CD14-positive monocyte (primary cell): ENCODE results near the gene TSHZ2. TPM values are rescaled to one million over a fixed set of nuclear protein-coding genes. Genes with fewer than 3 reads are reported as not detected.

Experiments used
- DNase-seq, 3 donors: peaks; one replicate each; pipeline ENCODE4 v3.0.0-alpha.2; 2011 to 2022
- H2AFZ ChIP-seq: 2 replicates; pipeline ENCODE4 v1.6.0; 2012; ENCODE audit warnings: mild to moderate bottlenecking, low read depth, low read length, inconsistent platforms; ENCODE audit not compliant: insufficient read depth, poor library complexity, severe bottlenecking
- H3K27ac ChIP-seq, 2 donors: 1 replicate in 1 of 2; 2 replicates in 1 of 2; pipeline ENCODE4 v1.5.1; 2012 to 2013; ENCODE audit warnings: low read length in 2 of 2, control low read depth in 1 of 2, inconsistent platforms in 1 of 2, low read depth in 1 of 2, mild to moderate bottlenecking in 1 of 2
- H3K27me3 ChIP-seq, 2 donors: one replicate each; pipeline versions ENCODE4 v1.6.0 to v1.6.1; 2011 to 2013; ENCODE audit warnings: low read length in 2 of 2; ENCODE audit not compliant: control insufficient read depth in 2 of 2, insufficient read depth in 2 of 2
- H3K36me3 ChIP-seq, 2 donors: replicated peaks in 1 of 2; 1 replicate in 1 of 2; 2 replicates in 1 of 2; pipeline versions ENCODE4 v1.5.1 to v1.6.1; 2012 to 2013; ENCODE audit warnings: low read length in 2 of 2, control low read depth in 1 of 2, inconsistent platforms in 1 of 2, mild to moderate bottlenecking in 1 of 2; ENCODE audit not compliant: insufficient read depth in 2 of 2, control insufficient read depth in 1 of 2
- H3K4me1 ChIP-seq, 2 donors: 1 replicate in 1 of 2; 2 replicates in 1 of 2; pipeline versions ENCODE4 v1.5.1 to v1.6.1; 2012 to 2013; ENCODE audit warnings: low read length in 2 of 2, control low read depth in 1 of 2, inconsistent platforms in 1 of 2, mild to moderate bottlenecking in 1 of 2, moderate library complexity in 1 of 2; ENCODE audit not compliant: insufficient read depth in 2 of 2, control insufficient read depth in 1 of 2
- H3K4me2 ChIP-seq: replicated peaks from 2 replicates; pipeline ENCODE3; 2012; ENCODE audit warnings: low read length, moderate library complexity, mild to moderate bottlenecking; ENCODE audit not compliant: poor library complexity, severe bottlenecking; ENCODE audit errors: extremely low read depth
- H3K4me3 ChIP-seq, 3 experiments: fragments of 200-600 bp in 1 of 3; sonication (generic) in 1 of 3; replicated peaks in 1 of 3; 1 replicate in 2 of 3; 2 replicates in 1 of 3; pipeline ENCODE4 v1.5.1; 2011 to 2013; ENCODE audit warnings: low read length in 3 of 3, mild to moderate bottlenecking in 3 of 3, control low read depth in 2 of 3, low read depth in 2 of 3, inconsistent platforms in 1 of 3, moderate library complexity in 1 of 3
- H3K79me2 ChIP-seq: 2 replicates; pipeline ENCODE4 v1.6.0; 2012; ENCODE audit warnings: mild to moderate bottlenecking, control low read depth, inconsistent platforms, low read length, moderate library complexity; ENCODE audit not compliant: insufficient read depth
- H3K9ac ChIP-seq: 2 replicates; pipeline ENCODE4 v1.6.0; 2017; ENCODE audit warnings: low read length, mild to moderate bottlenecking; ENCODE audit not compliant: insufficient read depth, poor library complexity, severe bottlenecking
- H3K9me3 ChIP-seq, 2 donors: replicated peaks in 1 of 2; 1 replicate in 1 of 2; 2 replicates in 1 of 2; pipeline versions ENCODE4 v1.5.1 to v1.6.1; 2012 to 2013; ENCODE audit warnings: low read length in 2 of 2, control low read depth in 1 of 2; ENCODE audit not compliant: control insufficient read depth in 1 of 2, insufficient read depth in 1 of 2
- H4K20me1 ChIP-seq: 2 replicates; pipeline ENCODE4 v1.6.0; 2012; ENCODE audit warnings: mild to moderate bottlenecking, low read length, control low read depth, moderate library complexity; ENCODE audit not compliant: insufficient read depth
- H3K27ac Mint-ChIP-seq, 7 donors: one replicate each; pipeline ENCODE4 v1.8.0; 2020; ENCODE audit warnings: mild to moderate bottlenecking in 7 of 7, mixed read lengths in 7 of 7, moderate library complexity in 6 of 7, inconsistent platforms in 2 of 7
- H3K27me3 Mint-ChIP-seq, 3 donors: one replicate each; pipeline ENCODE4 v1.8.0; 2021 to 2022; ENCODE audit warnings: low read depth in 3 of 3, mild to moderate bottlenecking in 3 of 3, mixed read lengths in 3 of 3, moderate library complexity in 3 of 3, inconsistent platforms in 1 of 3
- H3K36me3 Mint-ChIP-seq, 2 donors: one replicate each; pipeline ENCODE4 v1.8.0; 2020; ENCODE audit warnings: mixed read lengths in 2 of 2, inconsistent platforms in 1 of 2, mild to moderate bottlenecking in 1 of 2
- H3K4me1 Mint-ChIP-seq: one replicate; pipeline ENCODE4 v1.8.0; 2020; ENCODE audit warnings: mild to moderate bottlenecking, mixed read lengths
- H3K4me3 Mint-ChIP-seq, 2 donors: one replicate each; pipeline ENCODE4 v1.8.0; 2020; ENCODE audit warnings: mild to moderate bottlenecking in 2 of 2, mixed read lengths in 2 of 2, moderate library complexity in 1 of 2
- H3K9me3 Mint-ChIP-seq, 7 donors: one replicate each; pipeline ENCODE4 v1.8.0; 2020 to 2022; ENCODE audit warnings: mixed read lengths in 7 of 7, mild to moderate bottlenecking in 6 of 7, moderate library complexity in 6 of 7, inconsistent platforms in 2 of 7
- WGBS: methylation state at CpG from one replicate; pipeline ENCODE4 v1.1.5; 2013; ENCODE audit warnings: missing lambda C conversion rate; ENCODE audit not compliant: insufficient coverage; 5-methylcytosine and 5-hydroxymethylcytosine counted together
- intact Hi-C, 2 donors: fragments of 100-400 bp; cut with micrococcal nuclease; formaldehyde crosslinking; loops; one replicate each; pipeline versions ENCODE4 v1.15.0 to v1.15.1; 2023
- polyA plus RNA-seq, 3 donors: library from polyadenylated mRNA; depleted of rRNA in 1 of 3; unstranded in 2 of 3; stranded (reverse) in 1 of 3; fragments of 300-500 nt in 2 of 3; fragments of >200 nt in 1 of 3; fragmentation: Illumina TruSeq in 2 of 3; gene quantifications; 1 replicate in 2 of 3; 2 replicates in 1 of 3; pipeline ENCODE4 v1.2.3, GENCODE V29; 2012 to 2021
- TF ChIP-seq, protein P1 (sequence below): fragments of 200-600 bp; IDR thresholded peaks from one replicate; pipeline ENCODE4 v1.8.0; 2022; ENCODE audit warnings: antibody characterized with exemption, mild to moderate bottlenecking

Gene TSHZ2
- polyA plus RNA-seq, 3 donors = not detected

DNA sequence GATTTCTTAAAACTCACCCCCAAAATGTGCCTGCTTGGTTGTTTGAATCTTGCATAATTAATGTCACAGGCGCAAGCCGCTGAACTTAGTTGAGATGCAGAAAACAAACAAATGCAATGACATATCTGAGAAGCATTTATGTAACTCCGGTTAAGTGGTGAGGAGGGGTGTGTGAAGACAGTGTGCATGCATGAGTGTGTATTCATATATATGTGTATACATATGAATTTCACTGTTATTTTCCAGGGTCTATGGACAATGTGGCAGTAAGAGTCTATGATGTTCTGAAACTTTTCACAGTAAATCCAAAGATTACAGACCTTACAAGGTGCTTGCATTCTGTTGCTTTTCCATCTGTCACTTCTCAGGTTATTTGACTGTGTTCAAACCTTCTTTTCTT is 518.5 kb downstream of the TSHZ2 start:
- Mint-ChIP-seq H3K4me1 (no peaks in the 10 kb centered on the region), H3K27ac (no peak overlapping the region), H3K27me3 (peaks cover 3 to 14% (median 6%) of the 10 kb centered on the region in 3 donors), H3K36me3 (no peaks in the 10 kb centered on the region), H3K9me3 (no peaks in the 10 kb centered on the region), H3K4me3 (no peak overlapping the region)
- Histone ChIP-seq H3K4me1 (no peaks in the 10 kb centered on the region), H3K79me2 (no peaks in the 10 kb centered on the region), H3K9me3 (no peaks in the 10 kb centered on the region), H3K9ac (no peak overlapping the region), H3K27me3 (no peaks in the 10 kb centered on the region), H3K27ac (no peak overlapping the region), H2AFZ (no peak overlapping the region), H4K20me1 (no peaks in the 10 kb centered on the region), H3K4me3 (no peak overlapping the region), H3K4me2 (no peak overlapping the region), H3K36me3 (no peaks in the 10 kb centered on the region)
- no peak for DNase-seq
- intact Hi-C loops = no loop called here
- TF ChIP-seq, protein P1, sequence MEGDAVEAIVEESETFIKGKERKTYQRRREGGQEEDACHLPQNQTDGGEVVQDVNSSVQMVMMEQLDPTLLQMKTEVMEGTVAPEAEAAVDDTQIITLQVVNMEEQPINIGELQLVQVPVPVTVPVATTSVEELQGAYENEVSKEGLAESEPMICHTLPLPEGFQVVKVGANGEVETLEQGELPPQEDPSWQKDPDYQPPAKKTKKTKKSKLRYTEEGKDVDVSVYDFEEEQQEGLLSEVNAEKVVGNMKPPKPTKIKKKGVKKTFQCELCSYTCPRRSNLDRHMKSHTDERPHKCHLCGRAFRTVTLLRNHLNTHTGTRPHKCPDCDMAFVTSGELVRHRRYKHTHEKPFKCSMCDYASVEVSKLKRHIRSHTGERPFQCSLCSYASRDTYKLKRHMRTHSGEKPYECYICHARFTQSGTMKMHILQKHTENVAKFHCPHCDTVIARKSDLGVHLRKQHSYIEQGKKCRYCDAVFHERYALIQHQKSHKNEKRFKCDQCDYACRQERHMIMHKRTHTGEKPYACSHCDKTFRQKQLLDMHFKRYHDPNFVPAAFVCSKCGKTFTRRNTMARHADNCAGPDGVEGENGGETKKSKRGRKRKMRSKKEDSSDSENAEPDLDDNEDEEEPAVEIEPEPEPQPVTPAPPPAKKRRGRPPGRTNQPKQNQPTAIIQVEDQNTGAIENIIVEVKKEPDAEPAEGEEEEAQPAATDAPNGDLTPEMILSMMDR = no peak
- 100% methylated on average over 1 of the region's 3 CpGs for WGBS

- Histone ChIP-seq H3K27ac (no peak overlapping the region), H3K27me3 (no peaks in the 10 kb centered on the region), H3K4me2 (no peak overlapping the region), H3K9ac (no peak overlapping the region), H2AFZ (no peak overlapping the region), H3K79me2 (no peaks in the 10 kb centered on the region), H3K36me3 (no peaks in the 10 kb centered on the region), H3K9me3 (no peaks in the 10 kb centered on the region), H4K20me1 (no peaks in the 10 kb centered on the region), H3K4me1 (no peaks in the 10 kb centered on the region), H3K4me3 (no peak overlapping the region)
- TF ChIP-seq, protein P1 = no peak
- peaks cover 3 to 17% (median 7%) of the 10 kb centered on the region in 3 donors for H3K27me3 Mint-ChIP-seq
- intact Hi-C loops = no loop called here
- no peak for DNase-seq
- H3K4me3 Mint-ChIP-seq = no peak overlapping the region
- no CpG with 5 or more reads among the region's 5 CpGs for WGBS
- no peak overlapping the region for H3K27ac Mint-ChIP-seq
- peaks cover 0 to 3% (median 0%) of the 10 kb centered on the region in 7 donors for H3K9me3 Mint-ChIP-seq
- H3K36me3 Mint-ChIP-seq = no peaks in the 10 kb centered on the region
- no peaks in the 10 kb centered on the region for H3K4me1 Mint-ChIP-seq
These were observed 519.3 kb downstream of the TSHZ2 start for GRCh38 chr20:53491462-53491861.
